H9 (cell line): ENCODE results near the gene SPAG4. TPM values are rescaled to one million over a fixed set of nuclear protein-coding genes. Genes with fewer than 3 reads are reported as not detected.

Source experiments
- DNase-seq: peaks from one replicate; pipeline ENCODE4 v3.0.0-alpha.2; 2017
- H2AFZ ChIP-seq: one replicate; pipeline ENCODE4 v1.6.1; 2013; ENCODE audit warnings: mild to moderate bottlenecking, low read length, control low read depth, moderate library complexity
- H2AK5ac ChIP-seq: 2 replicates; pipeline ENCODE4 v1.6.1; 2013; ENCODE audit warnings: low read length, control low read depth, mixed read lengths; ENCODE audit not compliant: insufficient read length
- H2BK120ac ChIP-seq: one replicate; pipeline ENCODE4 v1.6.1; 2013; ENCODE audit warnings: low read depth, mild to moderate bottlenecking, low read length, control low read depth, inconsistent platforms; ENCODE audit not compliant: poor library complexity, severe bottlenecking
- H2BK12ac ChIP-seq: 2 replicates; pipeline ENCODE4 v1.6.1; 2013; ENCODE audit warnings: low read length, control low read depth, mixed read lengths, low read depth; ENCODE audit not compliant: insufficient read length
- H2BK15ac ChIP-seq: 2 replicates; pipeline ENCODE4 v1.6.1; 2013; ENCODE audit warnings: low read depth, low read length, control low read depth
- H2BK20ac ChIP-seq: one replicate; pipeline ENCODE4 v1.6.1; 2013; ENCODE audit warnings: low read depth, mild to moderate bottlenecking, low read length, control low read depth, inconsistent platforms; ENCODE audit not compliant: poor library complexity, severe bottlenecking
- H2BK5ac ChIP-seq: 2 replicates; pipeline ENCODE4 v1.6.1; 2013; ENCODE audit warnings: low read length, control low read depth, mixed read lengths; ENCODE audit not compliant: insufficient read length
- H3K14ac ChIP-seq: 2 replicates; pipeline ENCODE4 v1.6.1; 2013; ENCODE audit warnings: low read length, control low read depth; ENCODE audit not compliant: insufficient read depth
- H3K18ac ChIP-seq: 2 replicates; pipeline ENCODE4 v1.6.1; 2013; ENCODE audit warnings: low read depth, mild to moderate bottlenecking, mixed read lengths, low read length, control low read depth; ENCODE audit not compliant: insufficient read length
- H3K23ac ChIP-seq: 2 replicates; pipeline ENCODE4 v1.6.1; 2013; ENCODE audit warnings: low read length, control low read depth, mixed read lengths, low read depth; ENCODE audit not compliant: insufficient read length
- H3K23me2 ChIP-seq: 2 replicates; pipeline ENCODE4 v1.6.1; 2013; ENCODE audit warnings: low read depth, mild to moderate bottlenecking, mixed read lengths, low read length, control low read depth; ENCODE audit not compliant: insufficient read length, poor library complexity, severe bottlenecking
- H3K27ac ChIP-seq: 2 replicates; pipeline ENCODE4 v1.5.1; 2013; ENCODE audit warnings: low read length, control low read depth, mixed read lengths, low read depth; ENCODE audit not compliant: insufficient read length
- H3K27me3 ChIP-seq: 2 replicates; pipeline ENCODE4 v1.6.1; 2013; ENCODE audit warnings: low read length, control low read depth, inconsistent platforms; ENCODE audit not compliant: insufficient read depth
- H3K4ac ChIP-seq: 2 replicates; pipeline ENCODE4 v1.6.1; 2013; ENCODE audit warnings: low read depth, mild to moderate bottlenecking, control low read depth, inconsistent platforms, low read length, moderate library complexity
- H3K4me1 ChIP-seq: 2 replicates; pipeline ENCODE4 v1.6.1; 2013; ENCODE audit warnings: low read length, control low read depth, inconsistent platforms; ENCODE audit not compliant: insufficient read depth
- H3K4me2 ChIP-seq: 2 replicates; pipeline ENCODE4 v1.6.1; 2013; ENCODE audit warnings: low read length, control low read depth, mixed read lengths; ENCODE audit not compliant: insufficient read length, insufficient read depth
- H3K56ac ChIP-seq: 2 replicates; pipeline ENCODE4 v1.6.1; 2013; ENCODE audit warnings: low read depth, mild to moderate bottlenecking, mixed read lengths, low read length, control low read depth; ENCODE audit not compliant: insufficient read length
- H3K79me1 ChIP-seq: 2 replicates; pipeline ENCODE4 v1.6.1; 2013; ENCODE audit warnings: low read depth, mild to moderate bottlenecking, moderate library complexity, low read length, control low read depth, inconsistent platforms; ENCODE audit not compliant: insufficient read depth, poor library complexity, severe bottlenecking
- H3K79me2 ChIP-seq: 2 replicates; pipeline ENCODE4 v1.6.1; 2013; ENCODE audit warnings: low read length, control low read depth, inconsistent platforms; ENCODE audit not compliant: insufficient read depth
- H3K9ac ChIP-seq: 2 replicates; pipeline ENCODE4 v1.6.1; 2013; ENCODE audit warnings: low read length, control low read depth, mixed read lengths; ENCODE audit not compliant: insufficient read length; ENCODE audit errors: extremely low read depth
- H3K9me3 ChIP-seq: one replicate; pipeline ENCODE4 v1.6.1; 2013; ENCODE audit warnings: low read depth, low read length, inconsistent platforms; ENCODE audit not compliant: control insufficient read depth
- H3T11ph ChIP-seq: one replicate; pipeline ENCODE4 v1.6.1; 2013; ENCODE audit warnings: mild to moderate bottlenecking, low read length, control low read depth, inconsistent platforms
- H4K20me1 ChIP-seq: one replicate; pipeline ENCODE4 v1.6.1; 2013; ENCODE audit not compliant: control insufficient read depth, insufficient read length, insufficient read depth
- H4K5ac ChIP-seq: 2 replicates; pipeline ENCODE4 v1.6.1; 2013; ENCODE audit warnings: low read depth, mild to moderate bottlenecking, mixed read lengths, low read length, control low read depth; ENCODE audit not compliant: insufficient read length
- H4K8ac ChIP-seq: replicated peaks from 2 replicates; pipeline ENCODE4 v1.6.1; 2013; ENCODE audit warnings: low read length, control low read depth, mixed read lengths, low read depth; ENCODE audit not compliant: insufficient read length
- H4K91ac ChIP-seq: 2 replicates; pipeline ENCODE4 v1.6.1; 2013; ENCODE audit warnings: low read depth, mild to moderate bottlenecking, moderate library complexity, mixed read lengths, low read length, control low read depth; ENCODE audit not compliant: insufficient read length
- H3K27ac Mint-ChIP-seq, 3 experiments: 2 replicates in 2 of 3; 3 replicates in 1 of 3; pipeline ENCODE4 v1.8.0; 2020 to 2021; ENCODE audit warnings: mixed read lengths in 3 of 3, mild to moderate bottlenecking in 1 of 3, moderate library complexity in 1 of 3
- H3K27me3 Mint-ChIP-seq: 2 replicates; pipeline ENCODE4 v1.8.0; 2021; ENCODE audit warnings: low read depth, mild to moderate bottlenecking, moderate library complexity, mixed read lengths
- H3K36me3 Mint-ChIP-seq, 3 experiments: 2 replicates in 2 of 3; 3 replicates in 1 of 3; pipeline ENCODE4 v1.8.0; 2020 to 2021; ENCODE audit warnings: low read depth in 3 of 3, mixed read lengths in 3 of 3; ENCODE audit not compliant: insufficient read depth in 1 of 3
- H3K4me1 Mint-ChIP-seq, 2 experiments: 2 replicates each; pipeline ENCODE4 v1.8.0; 2020; ENCODE audit warnings: mixed read lengths in 2 of 2
- H3K4me3 Mint-ChIP-seq, 2 experiments: 2 replicates in 1 of 2; 3 replicates in 1 of 2; pipeline ENCODE4 v1.8.0; 2020 to 2021; ENCODE audit warnings: mild to moderate bottlenecking in 2 of 2, mixed read lengths in 2 of 2, moderate library complexity in 1 of 2
- H3K9me3 Mint-ChIP-seq, 2 experiments: 2 replicates in 1 of 2; 3 replicates in 1 of 2; pipeline ENCODE4 v1.8.0; 2020; ENCODE audit warnings: mild to moderate bottlenecking in 2 of 2, mixed read lengths in 2 of 2, moderate library complexity in 1 of 2
- CTCF ChIP-seq: fragments of 200-600 bp; sonication (generic); conservative IDR thresholded peaks from 3 replicates; pipeline ENCODE4 v1.8.0; 2021; ENCODE audit warnings: antibody characterized with exemption, mild to moderate bottlenecking
- WGBS: extraction: QIAGEN DNeasy Blood & Tissue Kit; methylation state at CpG from one replicate; pipeline ENCODE4 v1.1.7; 2013; ENCODE audit warnings: missing lambda C conversion rate, low lambda C conversion rate, mixed read lengths; ENCODE audit not compliant: insufficient read length; ENCODE audit errors: extremely low coverage; 5-methylcytosine and 5-hydroxymethylcytosine counted together
- total RNA-seq: library from RNA; stranded (reverse); gene quantifications from 2 replicates; pipeline ENCODE4 v1.2.1, GENCODE V29; 2021

The SPAG4 gene
- total RNA-seq, 1 experiment from 2014 or later, result 4.9 TPM

- peaks cover 1% of the 10 kb centered on the region; the same call in 1 of the 2 replicates for H3K27me3 Mint-ChIP-seq
- Histone ChIP-seq H3K79me2 (no peaks in the 10 kb centered on the region), H3K4me1 (no peaks in the 10 kb centered on the region), H4K20me1 (no peaks in the 10 kb centered on the region), H3K27me3 (no peaks in the 10 kb centered on the region), H4K5ac (no peak overlapping the region), H3K27ac (no peak overlapping the region), H2AFZ (no peak overlapping the region), H3K4me2 (no peak overlapping the region), H4K91ac (no peak overlapping the region), H3K18ac (no peak overlapping the region), H3K9me3 (no peaks in the 10 kb centered on the region), H3K79me1 (no peaks in the 10 kb centered on the region), H2BK15ac (no peak overlapping the region), H2BK5ac (no peak overlapping the region), H3K23me2 (no peaks in the 10 kb centered on the region), H3K23ac (no peak overlapping the region), H2BK20ac (no peak overlapping the region), H2BK120ac (no peak overlapping the region), H3K4ac (no peak overlapping the region), H3K14ac (no peak overlapping the region), H3T11ph (no peak overlapping the region), H2BK12ac (no peak overlapping the region), H2AK5ac (no peak overlapping the region), H3K9ac (no peak overlapping the region), H3K56ac (no peak overlapping the region), H4K8ac (no peak overlapping the region)
- no peak overlapping the region; a peak in 1 of 7 replicates for H3K27ac Mint-ChIP-seq
- H3K36me3 Mint-ChIP-seq, result peaks cover 0 to 3% (median 0%) of the 10 kb centered on the region in 3 experiments; a peak in 2 of 7 replicates
- H3K4me1 Mint-ChIP-seq, result no peaks in the 10 kb centered on the region
- no peak for TF ChIP-seq CTCF
- H3K4me3 Mint-ChIP-seq, result no peak overlapping the region
- H3K9me3 Mint-ChIP-seq, result peaks cover 0 to 2% of the 10 kb centered on the region in 2 experiments; a peak in 2 of 5 replicates
- no CpG with 5 or more reads among the region's 12 CpGs for whole genome bisulfite sequencing
- no peak for DNase-seq
Observed at GRCh38 chr20:35582741-35583404, 32.8 kb upstream of the SPAG4 start.
